H9 (cell line): ENCODE data around the gene IRF1. TPM values are rescaled to one million over a fixed set of nuclear protein-coding genes. Genes with fewer than 3 reads are reported as not detected.

Experiments
- DNase-seq: peaks from one replicate; pipeline ENCODE4 v3.0.0-alpha.2; 2017
- H2AFZ ChIP-seq: one replicate; pipeline ENCODE4 v1.6.1; 2013; ENCODE audit warnings: mild to moderate bottlenecking, low read length, control low read depth, moderate library complexity
- H2AK5ac ChIP-seq: 2 replicates; pipeline ENCODE4 v1.6.1; 2013; ENCODE audit warnings: low read length, control low read depth, mixed read lengths; ENCODE audit not compliant: insufficient read length
- H2BK120ac ChIP-seq: one replicate; pipeline ENCODE4 v1.6.1; 2013; ENCODE audit warnings: low read depth, mild to moderate bottlenecking, low read length, control low read depth, inconsistent platforms; ENCODE audit not compliant: poor library complexity, severe bottlenecking
- H2BK12ac ChIP-seq: 2 replicates; pipeline ENCODE4 v1.6.1; 2013; ENCODE audit warnings: low read length, control low read depth, mixed read lengths, low read depth; ENCODE audit not compliant: insufficient read length
- H2BK15ac ChIP-seq: 2 replicates; pipeline ENCODE4 v1.6.1; 2013; ENCODE audit warnings: low read depth, low read length, control low read depth
- H2BK20ac ChIP-seq: one replicate; pipeline ENCODE4 v1.6.1; 2013; ENCODE audit warnings: low read depth, mild to moderate bottlenecking, low read length, control low read depth, inconsistent platforms; ENCODE audit not compliant: poor library complexity, severe bottlenecking
- H2BK5ac ChIP-seq: 2 replicates; pipeline ENCODE4 v1.6.1; 2013; ENCODE audit warnings: low read length, control low read depth, mixed read lengths; ENCODE audit not compliant: insufficient read length
- H3K14ac ChIP-seq: 2 replicates; pipeline ENCODE4 v1.6.1; 2013; ENCODE audit warnings: low read length, control low read depth; ENCODE audit not compliant: insufficient read depth
- H3K18ac ChIP-seq: 2 replicates; pipeline ENCODE4 v1.6.1; 2013; ENCODE audit warnings: low read depth, mild to moderate bottlenecking, mixed read lengths, low read length, control low read depth; ENCODE audit not compliant: insufficient read length
- H3K23ac ChIP-seq: 2 replicates; pipeline ENCODE4 v1.6.1; 2013; ENCODE audit warnings: low read length, control low read depth, mixed read lengths, low read depth; ENCODE audit not compliant: insufficient read length
- H3K23me2 ChIP-seq: 2 replicates; pipeline ENCODE4 v1.6.1; 2013; ENCODE audit warnings: low read depth, mild to moderate bottlenecking, mixed read lengths, low read length, control low read depth; ENCODE audit not compliant: insufficient read length, poor library complexity, severe bottlenecking
- H3K27ac ChIP-seq: 2 replicates; pipeline ENCODE4 v1.5.1; 2013; ENCODE audit warnings: low read length, control low read depth, mixed read lengths, low read depth; ENCODE audit not compliant: insufficient read length
- H3K27me3 ChIP-seq: 2 replicates; pipeline ENCODE4 v1.6.1; 2013; ENCODE audit warnings: low read length, control low read depth, inconsistent platforms; ENCODE audit not compliant: insufficient read depth
- H3K4ac ChIP-seq: 2 replicates; pipeline ENCODE4 v1.6.1; 2013; ENCODE audit warnings: low read depth, mild to moderate bottlenecking, control low read depth, inconsistent platforms, low read length, moderate library complexity
- H3K4me1 ChIP-seq: 2 replicates; pipeline ENCODE4 v1.6.1; 2013; ENCODE audit warnings: low read length, control low read depth, inconsistent platforms; ENCODE audit not compliant: insufficient read depth
- H3K4me2 ChIP-seq: 2 replicates; pipeline ENCODE4 v1.6.1; 2013; ENCODE audit warnings: low read length, control low read depth, mixed read lengths; ENCODE audit not compliant: insufficient read length, insufficient read depth
- H3K56ac ChIP-seq: 2 replicates; pipeline ENCODE4 v1.6.1; 2013; ENCODE audit warnings: low read depth, mild to moderate bottlenecking, mixed read lengths, low read length, control low read depth; ENCODE audit not compliant: insufficient read length
- H3K79me1 ChIP-seq: 2 replicates; pipeline ENCODE4 v1.6.1; 2013; ENCODE audit warnings: low read depth, mild to moderate bottlenecking, moderate library complexity, low read length, control low read depth, inconsistent platforms; ENCODE audit not compliant: insufficient read depth, poor library complexity, severe bottlenecking
- H3K79me2 ChIP-seq: 2 replicates; pipeline ENCODE4 v1.6.1; 2013; ENCODE audit warnings: low read length, control low read depth, inconsistent platforms; ENCODE audit not compliant: insufficient read depth
- H3K9ac ChIP-seq: 2 replicates; pipeline ENCODE4 v1.6.1; 2013; ENCODE audit warnings: low read length, control low read depth, mixed read lengths; ENCODE audit not compliant: insufficient read length; ENCODE audit errors: extremely low read depth
- H3K9me3 ChIP-seq: one replicate; pipeline ENCODE4 v1.6.1; 2013; ENCODE audit warnings: low read depth, low read length, inconsistent platforms; ENCODE audit not compliant: control insufficient read depth
- H3T11ph ChIP-seq: one replicate; pipeline ENCODE4 v1.6.1; 2013; ENCODE audit warnings: mild to moderate bottlenecking, low read length, control low read depth, inconsistent platforms
- H4K20me1 ChIP-seq: one replicate; pipeline ENCODE4 v1.6.1; 2013; ENCODE audit not compliant: control insufficient read depth, insufficient read length, insufficient read depth
- H4K5ac ChIP-seq: 2 replicates; pipeline ENCODE4 v1.6.1; 2013; ENCODE audit warnings: low read depth, mild to moderate bottlenecking, mixed read lengths, low read length, control low read depth; ENCODE audit not compliant: insufficient read length
- H4K8ac ChIP-seq: replicated peaks from 2 replicates; pipeline ENCODE4 v1.6.1; 2013; ENCODE audit warnings: low read length, control low read depth, mixed read lengths, low read depth; ENCODE audit not compliant: insufficient read length
- H4K91ac ChIP-seq: 2 replicates; pipeline ENCODE4 v1.6.1; 2013; ENCODE audit warnings: low read depth, mild to moderate bottlenecking, moderate library complexity, mixed read lengths, low read length, control low read depth; ENCODE audit not compliant: insufficient read length
- H3K27ac Mint-ChIP-seq, 3 experiments: 2 replicates in 2 of 3; 3 replicates in 1 of 3; pipeline ENCODE4 v1.8.0; 2020 to 2021; ENCODE audit warnings: mixed read lengths in 3 of 3, mild to moderate bottlenecking in 1 of 3, moderate library complexity in 1 of 3
- H3K27me3 Mint-ChIP-seq: 2 replicates; pipeline ENCODE4 v1.8.0; 2021; ENCODE audit warnings: low read depth, mild to moderate bottlenecking, moderate library complexity, mixed read lengths
- H3K36me3 Mint-ChIP-seq, 3 experiments: 2 replicates in 2 of 3; 3 replicates in 1 of 3; pipeline ENCODE4 v1.8.0; 2020 to 2021; ENCODE audit warnings: low read depth in 3 of 3, mixed read lengths in 3 of 3; ENCODE audit not compliant: insufficient read depth in 1 of 3
- H3K4me1 Mint-ChIP-seq, 2 experiments: 2 replicates each; pipeline ENCODE4 v1.8.0; 2020; ENCODE audit warnings: mixed read lengths in 2 of 2
- H3K4me3 Mint-ChIP-seq, 2 experiments: 2 replicates in 1 of 2; 3 replicates in 1 of 2; pipeline ENCODE4 v1.8.0; 2020 to 2021; ENCODE audit warnings: mild to moderate bottlenecking in 2 of 2, mixed read lengths in 2 of 2, moderate library complexity in 1 of 2
- H3K9me3 Mint-ChIP-seq, 2 experiments: 2 replicates in 1 of 2; 3 replicates in 1 of 2; pipeline ENCODE4 v1.8.0; 2020; ENCODE audit warnings: mild to moderate bottlenecking in 2 of 2, mixed read lengths in 2 of 2, moderate library complexity in 1 of 2
- WGBS: extraction: QIAGEN DNeasy Blood & Tissue Kit; methylation state at CpG from one replicate; pipeline ENCODE4 v1.1.7; 2013; ENCODE audit warnings: missing lambda C conversion rate, low lambda C conversion rate, mixed read lengths; ENCODE audit not compliant: insufficient read length; ENCODE audit errors: extremely low coverage; 5-methylcytosine and 5-hydroxymethylcytosine counted together
- total RNA-seq: library from RNA; stranded (reverse); gene quantifications from 2 replicates; pipeline ENCODE4 v1.2.1, GENCODE V29; 2021
- TF ChIP-seq, protein P1 (sequence below): fragments of 200-600 bp; sonication (generic); conservative IDR thresholded peaks from 3 replicates; pipeline ENCODE4 v1.8.0; 2021; ENCODE audit warnings: antibody characterized with exemption, mild to moderate bottlenecking

IRF1 gene
- total RNA-seq, 1 experiment from 2014 or later: 8.7 TPM

- DNase-seq: no peak
- Mint-ChIP-seq H3K4me3 (no peak overlapping the region), H3K27ac (no peak overlapping the region; a peak in 2 of 7 replicates), H3K36me3 (peaks cover 0 to 7% (median 1%) of the 10 kb centered on the region in 3 experiments; a peak in 4 of 7 replicates), H3K9me3 (peaks cover 5 to 11% of the 10 kb centered on the region in 2 experiments), H3K27me3 (peaks cover 9% of the 10 kb centered on the region), H3K4me1 (peaks cover 26 to 29% of the 10 kb centered on the region in 2 experiments)
- TF ChIP-seq, protein P1, sequence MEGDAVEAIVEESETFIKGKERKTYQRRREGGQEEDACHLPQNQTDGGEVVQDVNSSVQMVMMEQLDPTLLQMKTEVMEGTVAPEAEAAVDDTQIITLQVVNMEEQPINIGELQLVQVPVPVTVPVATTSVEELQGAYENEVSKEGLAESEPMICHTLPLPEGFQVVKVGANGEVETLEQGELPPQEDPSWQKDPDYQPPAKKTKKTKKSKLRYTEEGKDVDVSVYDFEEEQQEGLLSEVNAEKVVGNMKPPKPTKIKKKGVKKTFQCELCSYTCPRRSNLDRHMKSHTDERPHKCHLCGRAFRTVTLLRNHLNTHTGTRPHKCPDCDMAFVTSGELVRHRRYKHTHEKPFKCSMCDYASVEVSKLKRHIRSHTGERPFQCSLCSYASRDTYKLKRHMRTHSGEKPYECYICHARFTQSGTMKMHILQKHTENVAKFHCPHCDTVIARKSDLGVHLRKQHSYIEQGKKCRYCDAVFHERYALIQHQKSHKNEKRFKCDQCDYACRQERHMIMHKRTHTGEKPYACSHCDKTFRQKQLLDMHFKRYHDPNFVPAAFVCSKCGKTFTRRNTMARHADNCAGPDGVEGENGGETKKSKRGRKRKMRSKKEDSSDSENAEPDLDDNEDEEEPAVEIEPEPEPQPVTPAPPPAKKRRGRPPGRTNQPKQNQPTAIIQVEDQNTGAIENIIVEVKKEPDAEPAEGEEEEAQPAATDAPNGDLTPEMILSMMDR: no peak
- Histone ChIP-seq H3K18ac (no peak overlapping the region), H3K23me2 (no peaks in the 10 kb centered on the region), H2BK120ac (no peak overlapping the region), H3K9ac (no peak overlapping the region), H3K4me1 (peaks cover 12% of the 10 kb centered on the region; the same call in 1 of the 2 replicates), H2AK5ac (no peak overlapping the region), H2BK15ac (no peak overlapping the region), H2BK20ac (no peak overlapping the region), H2AFZ (no peak overlapping the region), H3K79me2 (no peaks in the 10 kb centered on the region), H4K8ac (no peak overlapping the region), H4K5ac (no peak overlapping the region), H2BK12ac (no peak overlapping the region), H3K27ac (no peak overlapping the region), H4K91ac (no peak overlapping the region), H3K56ac (no peak overlapping the region), H3K27me3 (no peaks in the 10 kb centered on the region), H3K79me1 (no peaks in the 10 kb centered on the region), H2BK5ac (no peak overlapping the region), H3K23ac (no peak overlapping the region), H3K4ac (no peak overlapping the region), H3K14ac (no peak overlapping the region), H3T11ph (no peak overlapping the region), H3K4me2 (no peak overlapping the region), H4K20me1 (no peaks in the 10 kb centered on the region), H3K9me3 (no peaks in the 10 kb centered on the region)
- WGBS: no CpG with 5 or more reads among the region's 18 CpGs
Measured at GRCh38 chr5:132466433-132467286, 23.9 kb downstream of the IRF1 start.
